ENCODE data around the gene KDM2B.

Gene KDM2B

GRCh38 chr12:121513464-121514183 lies 67.2 kb downstream of the KDM2B start:
- Histone ChIP-seq H3K4me3 (ENCODE audit: low read length) (peak overlapping the region; percentile 70), H3K9me2 (replicated peaks; ENCODE audit: control insufficient read depth, low read length) (no peaks in the 10 kb centered on the region), H3K79me2 (ENCODE audit: control insufficient read depth, low read length) (no peaks in the 10 kb centered on the region), H4K20me1 (ENCODE audit: control insufficient read depth, insufficient read depth, low read depth, low read length) (no peaks in the 10 kb centered on the region), H3K9me3 (ENCODE audit: control insufficient read depth, insufficient read depth, low read length) (no peaks in the 10 kb centered on the region), H3K4me1 (ENCODE audit: control insufficient read depth, low read length) (peaks cover 17% of the 10 kb centered on the region), H3K27ac (ENCODE audit: low read depth, low read length) (peak overlapping the region; percentile 86), H3K36me3 (ENCODE audit: control insufficient read depth, low read length) (peaks cover 33% of the 10 kb centered on the region), H3F3A (ENCODE audit: control insufficient read depth, insufficient read depth) (peaks cover 13% of the 10 kb centered on the region), H3K4me2 (ENCODE audit: low read length) (peak overlapping the region; percentile 94), H3K27me3 (ENCODE audit: control insufficient read depth, low read length) (no peaks in the 10 kb centered on the region)
- TF ChIP-seq CTCF (IDR thresholded peaks at IDR 0.05; ENCODE audit: low read depth, low read length, poor library complexity, severe bottlenecking) (no peak), EZH2phosphoT487 (IDR thresholded peaks at IDR 0.05; ENCODE audit: borderline replicate concordance, low read length) (no peak)

GRCh38 chr12:121512561-121512960 lies 68.3 kb downstream of the KDM2B start:
- no peaks in the 10 kb centered on the region for H4K20me1 ChIP-seq (ENCODE audit: control insufficient read depth, insufficient read depth, low read depth, low read length)
- no peak overlapping the region for H3K4me2 ChIP-seq (ENCODE audit: low read length)
- no peaks in the 10 kb centered on the region for H3K27me3 ChIP-seq (ENCODE audit: control insufficient read depth, low read length)
- no peak for TF ChIP-seq CTCF (IDR thresholded peaks at IDR 0.05; ENCODE audit: low read depth, low read length, poor library complexity, severe bottlenecking)
- no peak for TF ChIP-seq EZH2phosphoT487 (IDR thresholded peaks at IDR 0.05; ENCODE audit: borderline replicate concordance, low read length)
- H3K27ac ChIP-seq (ENCODE audit: low read depth, low read length), result no peak overlapping the region
- peaks cover 17% of the 10 kb centered on the region for H3K4me1 ChIP-seq (ENCODE audit: control insufficient read depth, low read length)
- H3K9me3 ChIP-seq (ENCODE audit: control insufficient read depth, insufficient read depth, low read length), result no peaks in the 10 kb centered on the region
- H3K36me3 ChIP-seq (ENCODE audit: control insufficient read depth, low read length), result peaks cover 40% of the 10 kb centered on the region
- no peaks in the 10 kb centered on the region for H3K9me2 ChIP-seq (replicated peaks; ENCODE audit: control insufficient read depth, low read length)
- H3F3A ChIP-seq (ENCODE audit: control insufficient read depth, insufficient read depth), result peaks cover 13% of the 10 kb centered on the region
- no peaks in the 10 kb centered on the region for H3K79me2 ChIP-seq (ENCODE audit: control insufficient read depth, low read length)
- no peak overlapping the region for H3K4me3 ChIP-seq (ENCODE audit: low read length)

- no peak overlapping the region for H3K4me2 ChIP-seq (ENCODE audit: low read length)
- peaks cover 17% of the 10 kb centered on the region for H3K4me1 ChIP-seq (ENCODE audit: control insufficient read depth, low read length)
- no peaks in the 10 kb centered on the region for H3K9me3 ChIP-seq (ENCODE audit: control insufficient read depth, insufficient read depth, low read length)
- H3F3A ChIP-seq (ENCODE audit: control insufficient read depth, insufficient read depth), result peaks cover 13% of the 10 kb centered on the region
- no peak overlapping the region for H3K27ac ChIP-seq (ENCODE audit: low read depth, low read length)
- no peaks in the 10 kb centered on the region for H3K9me2 ChIP-seq (replicated peaks; ENCODE audit: control insufficient read depth, low read length)
- H3K4me3 ChIP-seq (ENCODE audit: low read length), result no peak overlapping the region
- H3K27me3 ChIP-seq (ENCODE audit: control insufficient read depth, low read length), result no peaks in the 10 kb centered on the region
- no peaks in the 10 kb centered on the region for H4K20me1 ChIP-seq (ENCODE audit: control insufficient read depth, insufficient read depth, low read depth, low read length)
- H3K79me2 ChIP-seq (ENCODE audit: control insufficient read depth, low read length), result no peaks in the 10 kb centered on the region
- H3K36me3 ChIP-seq (ENCODE audit: control insufficient read depth, low read length), result peaks cover 40% of the 10 kb centered on the region
- TF ChIP-seq EZH2phosphoT487 (IDR thresholded peaks at IDR 0.05; ENCODE audit: borderline replicate concordance, low read length) (no peak), CTCF (IDR thresholded peaks at IDR 0.05; ENCODE audit: low read depth, low read length, poor library complexity, severe bottlenecking) (no peak)
Observed at GRCh38 chr12:121511916-121512315, 68.9 kb downstream of the KDM2B start.

Data from DOHH2 (cell line).